ENCODE measurements around the gene MTHFSD.

The MTHFSD gene

DNA sequence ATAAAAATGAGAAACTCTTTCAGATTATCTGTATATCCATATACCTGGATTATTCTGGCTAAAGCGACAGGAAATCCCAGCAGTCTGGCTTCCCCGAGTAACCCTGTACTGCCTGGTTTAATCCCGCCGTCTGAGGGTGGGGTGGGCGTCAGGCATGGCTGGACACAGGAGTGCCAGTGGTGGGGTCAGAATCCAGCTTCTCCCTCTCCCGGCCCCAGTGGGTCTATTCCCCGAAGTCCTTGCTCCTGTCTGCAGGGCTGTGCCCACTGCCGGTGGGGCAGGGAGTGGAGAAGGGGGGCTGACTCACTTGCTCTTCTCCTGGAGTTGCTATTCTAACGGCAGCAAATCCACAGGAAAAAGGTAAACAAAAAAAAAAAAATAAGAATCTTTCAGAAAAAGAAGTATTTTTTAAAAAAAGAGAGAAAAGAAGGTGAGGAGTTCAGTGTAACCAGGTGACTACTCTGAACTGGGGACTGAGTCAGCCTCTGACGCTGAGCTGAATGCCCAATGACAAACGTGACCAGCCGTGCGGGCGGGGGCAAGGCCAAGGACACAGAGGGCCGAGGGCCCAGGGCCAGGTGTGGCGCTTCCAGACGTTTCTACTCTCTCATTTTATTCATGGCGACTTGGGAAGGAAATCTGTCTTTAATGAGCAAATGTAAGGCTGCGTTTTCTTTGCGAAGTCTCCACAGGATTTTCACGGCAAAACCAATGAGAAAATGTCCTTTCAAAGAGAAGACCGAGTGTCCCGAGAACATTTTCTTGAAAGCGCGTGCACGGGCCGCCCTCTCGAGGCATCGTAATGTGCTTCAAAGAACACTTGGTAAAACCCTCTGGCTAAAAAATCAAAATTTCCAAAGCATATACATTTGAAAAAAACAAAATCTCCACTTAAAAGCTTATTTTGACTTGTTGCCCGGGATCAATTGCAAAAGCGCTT lies 24.5 kb downstream of the MTHFSD start:
- DNase-seq (ENCODE audit: low read depth) = no peak

DNA sequence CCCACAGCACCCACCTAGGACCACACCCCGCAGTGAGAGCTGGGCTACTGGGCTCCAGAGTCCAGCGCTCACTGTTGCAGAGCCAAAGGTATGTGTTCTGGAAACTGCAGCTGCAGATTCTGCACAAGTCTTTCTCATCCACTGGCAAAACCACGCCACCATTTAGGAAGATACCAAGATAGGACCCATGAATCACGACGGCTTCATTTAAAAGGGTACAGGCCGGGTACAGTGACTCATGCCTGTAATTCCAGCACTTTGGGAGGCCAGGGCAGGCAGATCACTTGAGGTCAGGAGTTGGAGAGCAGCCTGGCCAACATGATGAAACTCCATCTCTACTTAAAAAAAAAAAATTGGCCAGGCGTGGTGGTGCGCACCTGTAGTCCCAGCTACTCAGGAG lies 25.9 kb downstream of the MTHFSD start:
- no peak for DNase-seq (ENCODE audit: low read depth)

DNA sequence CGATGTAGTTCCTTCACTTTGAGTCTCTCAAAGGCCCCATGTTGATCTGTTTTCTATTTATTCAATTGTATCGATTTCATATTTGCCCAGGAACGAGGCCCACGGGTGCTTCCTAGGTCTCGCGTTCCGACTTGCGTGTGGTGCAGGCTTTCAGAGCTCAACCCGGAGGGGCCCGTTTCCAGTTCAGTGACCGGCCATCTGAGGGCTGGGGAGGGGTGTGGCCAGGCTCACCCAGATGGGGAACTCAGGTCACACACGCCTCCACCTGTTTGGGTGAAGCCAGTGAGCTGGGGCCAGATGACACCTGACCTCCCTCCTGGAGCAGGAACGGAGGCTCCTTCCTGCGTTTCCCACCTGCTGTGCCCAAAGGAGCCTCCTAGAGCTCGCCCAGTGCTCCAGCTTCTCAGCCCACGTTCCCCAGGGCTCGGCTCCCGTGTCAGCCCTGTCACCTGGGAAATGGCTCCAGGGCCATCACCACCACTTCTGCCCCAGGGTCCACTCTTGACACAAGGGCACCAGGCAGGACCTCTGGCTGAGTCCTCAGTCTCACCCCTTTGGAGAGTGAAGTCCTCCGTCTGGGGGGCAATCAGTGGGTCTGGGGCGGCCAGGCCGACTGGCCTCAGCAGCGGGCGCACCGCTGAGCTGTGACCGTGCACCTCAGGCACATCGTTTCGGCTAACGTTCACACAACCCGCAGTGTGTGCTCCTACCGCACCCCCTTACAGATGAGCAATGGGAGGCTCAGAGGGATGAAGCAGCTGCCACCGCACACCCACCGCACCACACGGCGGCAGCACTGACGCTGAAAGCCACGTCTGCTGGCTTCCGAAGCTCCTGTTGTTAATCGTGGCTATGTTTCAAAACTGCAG lies 26.7 kb downstream of the MTHFSD start:
- DNase-seq (ENCODE audit: low read depth) = no peak

DNA sequence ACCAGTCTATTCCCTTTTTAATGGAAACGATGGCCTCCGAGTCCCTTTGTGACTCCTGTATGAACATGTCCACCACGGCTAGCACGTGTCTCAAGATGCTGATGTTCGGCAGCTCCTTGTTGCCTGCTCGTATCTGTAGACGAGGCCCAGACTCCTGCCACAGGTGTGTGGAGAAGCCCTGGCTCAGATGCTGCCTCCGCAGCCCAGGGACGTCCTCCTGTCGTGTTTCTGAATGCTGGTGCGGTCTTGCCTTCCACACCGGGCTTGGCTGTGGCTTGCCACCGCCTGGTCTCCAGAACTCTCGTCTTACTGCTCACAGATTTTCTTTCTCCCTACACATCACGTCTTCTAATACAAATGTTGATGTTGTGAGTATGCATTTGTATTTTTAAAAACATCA lies 27.7 kb downstream of the MTHFSD start:
- DNase-seq (ENCODE audit: low read depth) = no peak

DNA sequence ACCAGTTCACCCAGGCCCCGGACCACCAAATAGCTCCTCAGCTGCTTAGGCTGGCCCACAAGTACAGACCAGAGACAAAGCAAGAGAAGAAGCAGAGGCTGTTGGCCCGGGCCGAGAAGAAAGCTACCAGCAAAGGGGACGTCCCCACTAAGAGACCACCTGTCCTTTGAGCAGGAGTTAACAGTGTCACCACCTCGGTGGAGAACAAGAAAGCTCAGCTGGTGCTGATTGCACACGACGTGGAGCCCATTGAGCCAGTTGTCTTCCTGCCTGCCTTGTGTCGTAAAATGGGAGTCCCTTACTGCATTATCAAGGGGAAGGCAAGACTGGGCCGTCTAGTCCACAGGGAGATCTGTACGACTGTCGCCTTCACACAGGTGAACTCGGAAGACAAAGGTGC lies 29.3 kb downstream of the MTHFSD start:
- DNase-seq (ENCODE audit: low read depth) = no peak

DNA sequence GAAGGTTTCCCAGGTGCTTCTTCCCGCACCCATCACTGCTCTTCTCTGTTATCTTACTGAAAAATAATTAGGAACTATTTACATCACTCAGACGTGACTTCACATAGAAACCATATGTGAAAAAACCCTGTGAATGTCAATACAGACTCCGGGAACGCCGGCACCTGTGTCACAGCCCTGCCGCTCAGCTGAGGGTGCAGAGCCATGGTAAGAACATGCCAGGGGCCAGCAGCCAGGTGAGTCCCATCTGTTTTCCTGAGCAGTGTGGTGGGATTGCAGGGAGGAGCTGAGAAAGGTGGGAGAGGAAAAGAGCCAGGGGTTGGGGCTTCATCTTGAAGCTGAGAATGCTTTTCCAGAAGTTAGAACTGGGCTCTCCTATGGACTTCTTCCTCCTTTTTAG lies 31.0 kb downstream of the MTHFSD start:
- no peak for DNase-seq (ENCODE audit: low read depth)

DNA sequence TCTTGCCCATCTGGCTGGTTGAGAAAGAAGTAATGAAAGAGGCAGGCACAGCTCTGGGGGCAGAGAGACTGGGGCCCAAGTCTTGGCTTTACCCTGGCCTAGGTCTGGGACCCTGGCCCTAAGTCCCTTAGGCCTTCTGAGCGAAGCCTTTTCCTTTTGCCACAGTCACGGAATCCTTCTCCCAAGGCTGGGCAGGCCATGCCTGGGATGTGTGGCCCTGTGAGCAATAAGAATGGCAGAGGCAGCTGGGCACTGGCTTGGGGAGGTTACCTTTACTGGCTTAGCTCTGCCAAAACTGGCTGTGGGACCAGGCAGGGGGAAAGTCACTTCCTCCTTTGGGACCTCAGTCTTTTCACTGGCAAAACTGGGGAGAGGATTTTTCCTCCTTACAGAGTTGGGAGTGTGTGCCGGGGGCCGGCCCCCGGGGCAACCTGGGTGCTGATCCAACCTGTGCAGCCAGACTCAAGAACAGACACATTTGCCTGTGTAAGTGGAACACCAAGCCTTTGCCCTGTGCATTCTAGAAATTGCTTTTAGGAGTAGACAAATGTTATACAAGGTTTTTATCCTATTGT lies 31.8 kb downstream of the MTHFSD start:
- DNase-seq (ENCODE audit: low read depth) = no peak

DNA sequence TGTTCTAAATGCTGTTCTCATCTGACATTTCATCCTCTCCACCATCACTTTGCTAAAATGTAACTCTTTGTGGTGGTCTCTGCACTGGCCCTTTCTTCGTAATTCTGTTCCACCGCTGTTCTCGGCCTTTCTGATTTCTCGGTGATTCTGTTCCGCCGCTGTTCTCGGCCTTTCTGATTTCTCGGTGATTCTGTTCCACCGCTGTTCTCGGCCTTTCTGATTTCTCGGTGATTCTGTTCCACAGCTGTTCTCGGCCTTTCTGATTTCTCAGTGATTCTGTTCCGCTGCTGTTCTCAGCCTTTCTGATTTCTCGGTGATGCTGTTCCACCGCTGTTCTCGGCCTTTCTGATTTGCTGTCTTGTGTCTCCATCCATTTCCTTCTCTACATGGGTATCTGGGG lies 32.4 kb downstream of the MTHFSD start:
- DNase-seq (ENCODE audit: low read depth) = no peak

DNA sequence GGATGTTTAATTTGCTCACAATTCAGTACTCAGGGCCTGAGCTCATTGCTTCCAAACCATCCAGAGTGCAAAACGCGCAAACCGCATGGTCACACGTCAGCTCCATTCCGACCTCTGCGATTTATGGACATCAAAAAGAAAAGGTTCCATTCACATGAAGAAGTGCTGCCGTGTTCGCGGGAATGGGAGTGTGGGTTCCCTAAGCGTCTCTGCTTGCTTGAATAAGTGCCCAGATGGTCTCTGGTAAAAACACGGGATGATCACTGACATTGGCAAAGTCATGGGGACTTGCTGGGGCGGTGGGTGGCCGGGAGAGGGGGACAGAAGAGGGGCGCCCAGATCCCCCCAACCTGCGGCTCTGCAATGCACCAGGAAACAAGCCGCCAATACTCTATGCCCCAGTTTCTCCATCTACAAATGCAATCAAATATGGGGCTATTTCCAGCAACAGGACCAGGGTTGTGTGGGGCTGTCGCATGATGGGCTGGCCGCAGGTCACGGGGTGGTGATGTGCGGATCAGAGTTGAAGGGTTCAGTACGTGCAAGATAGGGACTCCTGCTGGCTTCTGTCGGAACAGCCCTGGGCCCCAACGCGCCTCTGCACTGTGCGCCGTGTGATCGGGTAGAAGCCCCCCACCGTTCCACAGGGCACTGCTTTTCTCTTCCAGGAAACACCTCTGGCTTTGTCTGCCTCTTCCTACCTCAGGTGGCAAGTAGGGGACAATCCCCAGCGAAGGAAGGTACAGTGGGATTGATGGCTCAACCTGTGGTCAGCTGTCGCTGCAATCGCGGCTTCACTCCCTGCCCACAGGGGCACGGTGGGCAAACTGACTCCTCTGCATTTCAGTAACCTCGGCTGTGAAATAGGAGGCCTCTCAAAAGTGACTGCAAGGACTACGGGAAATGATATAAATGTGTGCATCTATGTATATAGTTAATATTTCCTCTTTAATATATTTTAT lies 33.5 kb downstream of the MTHFSD start:
- no peak for DNase-seq (ENCODE audit: low read depth)

DNA sequence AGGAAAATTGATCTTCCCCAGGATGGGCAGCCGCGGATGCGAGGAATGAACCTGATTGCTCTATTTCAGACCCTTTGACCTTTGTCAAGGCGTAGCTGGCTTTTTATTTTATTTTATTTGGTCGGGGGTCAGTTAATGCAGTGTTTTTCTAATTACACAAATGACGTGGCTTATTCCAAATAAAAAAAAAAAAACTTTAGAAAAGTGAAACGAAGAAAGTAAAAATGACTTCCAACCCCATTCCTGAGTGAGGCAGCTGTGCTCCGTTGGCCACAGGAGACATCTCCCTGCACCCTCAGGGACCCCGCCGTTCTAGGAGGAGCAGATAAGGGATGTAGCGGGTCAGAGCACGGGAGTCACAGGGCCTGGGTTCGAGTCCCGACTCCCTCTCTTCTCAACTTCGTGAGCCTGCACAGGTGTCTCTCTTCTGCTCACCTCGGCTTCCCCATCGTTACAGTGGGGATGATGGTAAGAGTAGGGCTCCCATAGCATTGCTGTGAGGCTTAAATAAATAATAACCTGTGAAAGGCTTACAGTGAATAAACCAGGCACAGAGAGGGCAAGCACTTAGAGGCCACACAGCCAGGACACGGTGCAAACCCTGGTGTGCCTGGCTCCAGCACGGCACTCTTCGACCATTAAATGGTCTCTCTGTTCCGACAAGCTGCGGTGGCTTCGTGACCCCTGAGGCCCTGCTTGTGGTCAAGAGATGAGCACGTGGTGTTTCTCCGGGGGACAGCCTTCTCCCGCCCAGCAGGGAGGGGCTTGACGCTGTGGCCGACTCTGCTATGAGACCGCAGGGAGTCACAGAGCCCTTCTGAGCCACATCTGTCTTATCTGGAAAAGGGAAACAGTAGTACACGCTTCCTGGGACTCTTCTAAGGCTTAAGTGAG lies 34.5 kb downstream of the MTHFSD start:
- no peak for DNase-seq (ENCODE audit: low read depth)

DNA sequence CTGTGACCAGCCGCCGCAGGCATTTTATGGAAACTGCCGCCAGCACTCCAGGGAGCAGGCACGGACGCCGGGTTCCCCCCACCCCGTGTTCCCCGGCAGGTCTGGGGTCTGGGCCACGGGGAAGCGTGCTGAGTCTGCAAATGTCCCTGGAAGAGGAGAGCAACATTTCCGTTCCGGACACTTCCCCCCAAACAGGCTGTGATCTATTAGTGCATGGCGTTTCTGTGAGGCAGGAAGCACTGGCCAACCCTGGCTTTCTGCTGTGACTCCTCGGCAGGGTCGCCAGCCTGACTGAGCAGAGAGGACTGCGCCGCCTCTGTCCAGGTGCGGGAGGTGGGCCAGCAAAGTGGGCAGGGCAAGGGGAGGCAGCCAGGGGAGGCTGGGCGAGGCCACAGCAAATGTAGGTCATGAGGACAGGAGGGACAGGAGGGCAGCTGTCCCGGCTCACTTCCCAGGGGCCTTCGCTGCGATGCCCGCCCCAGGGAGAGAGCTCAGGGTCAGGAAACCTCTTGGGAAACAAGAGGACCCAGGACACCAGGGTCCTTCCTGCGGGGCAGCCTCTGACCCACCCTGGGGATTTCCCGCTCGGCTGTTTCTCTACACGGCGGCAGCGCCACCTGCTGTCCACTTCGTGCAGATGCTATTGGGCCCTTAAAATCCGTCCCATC lies 35.3 kb downstream of the MTHFSD start:
- DNase-seq (ENCODE audit: low read depth) = no peak

DNA sequence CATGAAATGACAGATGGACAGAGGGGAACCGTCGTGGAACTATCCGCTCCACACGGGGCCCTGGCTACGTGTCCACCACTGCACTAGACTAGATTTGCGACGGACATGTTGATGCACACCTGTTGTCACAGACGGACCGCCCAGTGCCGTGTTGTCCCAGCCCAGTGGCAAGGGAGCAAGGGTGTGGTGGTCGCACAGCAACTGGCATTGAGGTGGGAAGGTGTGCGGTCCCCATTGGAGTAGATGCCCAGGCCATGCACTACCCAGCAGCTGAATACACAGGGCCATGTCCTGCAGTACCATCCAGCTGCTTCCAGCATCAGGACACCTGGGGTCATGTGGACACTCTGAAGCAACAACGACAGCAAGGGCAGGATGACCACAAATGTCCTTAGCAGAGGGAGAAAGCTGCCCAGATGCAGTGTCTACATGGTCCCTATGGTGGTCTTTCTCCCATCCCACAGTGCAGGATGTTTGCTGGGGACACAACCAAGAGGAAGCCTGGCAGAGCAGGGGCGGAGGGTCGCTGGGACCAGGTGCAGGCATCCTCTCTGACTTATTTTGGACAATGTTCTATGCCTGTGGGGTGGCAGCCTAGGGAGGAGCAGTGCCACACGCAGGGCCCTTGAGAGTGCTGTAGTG lies 35.9 kb downstream of the MTHFSD start:
- no peak for DNase-seq (ENCODE audit: low read depth)

DNA sequence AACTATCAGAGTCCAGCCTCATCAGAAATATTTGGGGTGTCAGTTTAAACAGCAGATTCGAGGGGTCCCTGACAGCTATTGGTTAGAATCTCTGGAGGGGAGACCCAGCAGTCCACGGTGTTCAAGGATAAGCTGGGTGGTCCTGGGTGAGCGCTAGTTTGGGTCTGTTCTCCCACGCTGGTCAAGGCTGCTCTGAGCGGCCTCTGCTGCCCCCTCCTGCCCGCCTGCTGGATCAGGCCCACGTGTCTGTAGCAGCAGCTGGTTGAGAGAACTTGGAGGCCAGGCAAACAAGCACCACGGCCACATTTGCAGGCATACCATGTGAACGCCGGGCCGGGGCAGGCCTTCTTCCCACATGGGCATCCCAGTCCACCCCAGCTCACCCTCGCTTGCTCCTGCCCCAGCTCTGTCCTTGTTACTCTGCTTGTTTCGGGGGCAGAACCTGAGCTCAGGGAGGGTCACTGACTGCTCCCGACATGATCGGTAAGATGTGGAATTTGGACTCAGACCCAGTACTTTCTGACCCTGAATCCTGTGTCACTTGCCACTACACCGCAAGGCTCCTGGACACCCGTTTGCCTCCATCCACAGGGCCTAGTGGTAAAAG lies 37.3 kb downstream of the MTHFSD start:
- no peak for DNase-seq (ENCODE audit: low read depth)

DNA sequence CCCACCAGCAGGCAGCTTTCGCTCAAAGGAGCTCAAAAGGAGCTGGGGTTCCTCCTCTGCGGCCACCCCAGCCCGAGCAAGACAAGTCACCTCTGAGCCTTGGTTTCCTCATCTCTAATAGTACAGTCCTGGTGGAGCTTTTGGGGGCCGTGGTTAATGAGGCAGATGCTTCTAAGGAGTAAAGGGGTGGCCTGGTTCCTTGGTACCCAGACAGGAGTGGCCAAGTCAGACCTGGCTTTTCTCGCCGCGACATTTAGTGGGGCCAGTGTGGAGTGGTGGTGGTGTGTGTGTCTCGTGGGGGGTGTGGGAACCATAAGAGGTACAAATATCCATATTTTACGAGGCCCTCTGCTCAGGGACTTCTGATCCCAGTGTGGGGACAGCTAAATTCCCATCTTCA lies 38.0 kb downstream of the MTHFSD start:
- no peak for DNase-seq (ENCODE audit: low read depth)

DNA sequence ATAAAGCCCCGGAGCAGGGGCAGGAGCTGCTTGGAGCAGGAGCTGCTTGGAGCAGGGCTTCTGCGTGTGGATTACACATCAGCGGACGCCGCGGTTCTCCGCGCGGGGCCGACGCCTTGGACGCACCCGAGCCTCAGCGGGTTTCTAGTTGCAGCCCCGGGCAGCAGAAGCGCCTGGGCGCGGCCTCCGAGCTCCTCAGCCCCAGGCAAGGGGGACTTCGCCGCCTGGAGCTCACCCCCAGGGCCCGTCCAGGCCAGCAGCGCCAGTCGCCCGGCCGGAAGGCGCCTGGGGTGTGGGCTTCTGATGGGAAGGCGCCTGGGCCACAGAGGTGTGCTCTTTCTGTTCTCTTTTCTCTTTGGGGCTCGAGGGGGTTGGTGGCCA lies 38.4 kb downstream of the MTHFSD start:
- DNase-seq (ENCODE audit: low read depth) = no peak

DNA sequence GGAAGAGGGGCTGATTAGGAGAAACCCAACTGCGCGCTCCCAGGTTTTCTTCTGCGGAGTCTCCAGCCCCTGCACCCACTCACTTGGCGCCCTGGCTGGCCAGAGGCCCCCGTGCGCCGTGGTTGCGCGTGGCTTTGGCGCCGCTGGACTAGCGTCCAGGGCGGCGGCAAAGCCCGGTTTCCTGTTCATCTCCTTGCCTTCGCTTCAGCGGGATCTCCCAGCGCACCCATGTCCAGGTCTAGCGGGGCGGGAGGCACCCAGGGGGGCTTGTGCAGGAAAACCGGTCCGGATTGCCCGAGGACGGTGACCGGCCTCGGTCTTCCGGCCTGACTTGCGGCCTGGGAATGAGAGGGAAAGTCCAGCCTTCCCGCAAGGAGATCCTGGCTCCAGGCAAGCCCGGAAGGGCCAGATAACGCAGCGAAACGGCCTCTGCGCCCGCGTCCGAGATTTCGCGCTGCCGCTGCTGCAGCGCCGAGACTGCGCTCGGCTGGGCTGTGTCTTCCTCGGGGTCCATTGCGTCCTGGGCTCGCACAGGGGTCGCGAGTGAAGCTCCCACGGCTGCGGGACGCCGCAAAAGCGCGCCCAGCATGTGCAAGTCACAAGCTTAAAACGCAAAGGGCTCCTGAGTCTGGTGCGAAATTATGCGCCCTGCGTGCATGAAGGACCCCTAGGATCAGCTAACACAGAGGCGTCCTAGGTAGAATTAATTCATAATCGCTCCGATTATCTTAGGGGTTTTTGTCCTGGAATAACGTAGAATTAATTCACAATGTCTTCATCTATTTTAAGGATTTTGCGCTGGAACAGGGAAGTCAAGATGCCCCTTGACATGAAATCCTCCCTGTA lies 39.0 kb downstream of the MTHFSD start:
- no peak for DNase-seq (ENCODE audit: low read depth)

DNA sequence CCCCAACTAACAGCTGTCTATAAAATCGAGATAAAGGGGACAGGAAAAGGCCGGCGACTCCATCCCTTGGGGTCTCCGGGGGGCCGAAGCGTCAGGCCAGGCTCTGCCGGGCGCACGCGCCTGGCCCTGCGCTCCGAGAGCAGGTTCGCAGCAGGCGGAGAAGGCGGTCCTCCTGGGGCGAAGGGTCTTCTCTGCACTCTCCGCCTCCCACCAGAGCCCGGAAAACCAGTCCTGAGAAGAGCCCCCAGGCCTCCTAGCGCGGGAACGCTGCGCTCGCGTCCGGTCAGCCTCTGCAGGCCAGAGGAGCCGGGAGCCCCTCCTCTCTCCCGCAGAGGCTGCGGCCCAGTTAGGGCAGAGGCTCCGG lies 39.6 kb downstream of the MTHFSD start:
- no peak for DNase-seq (ENCODE audit: low read depth)
